Right lobe of liver (tissue), 4 donors: Measurements from ENCODE around the gene FASTKD2.

ENCODE experiments used
- CTCF ChIP-seq, 4 donors: fragments of 200-600 bp in 3 of 4; fragments of 450-650 bp in 1 of 4; IDR thresholded peaks; one replicate each; pipeline versions ENCODE4 v1.5.1 to v1.8.0; 2016 to 2022; ENCODE audit warnings: antibody characterized with exemption in 4 of 4, mild to moderate bottlenecking in 2 of 4
- POLR2A ChIP-seq: fragments of 450-650 bp; IDR thresholded peaks from one replicate; pipeline ENCODE4 v1.6.1; 2017; ENCODE audit warnings: antibody characterized with exemption, mild to moderate bottlenecking
- donor health status: DM: no; HTN: no; CAD: no.
- donor health status: DM: no; HTN: no; CAD: no.
- donor health status: DM: no; HTN: yes; CAD: no.

- no peak for TF ChIP-seq CTCF (IDR thresholded peaks at IDR 0.05)
- no peak for TF ChIP-seq POLR2A
Measured at GRCh38 chr2:206832873-206833272, 67.5 kb downstream of the FASTKD2 start.
